RWPE1 (cell line): ENCODE measurements around the gene GGA2.

Source experiments
- CTCF ChIA-PET: fragments of 350-600 bp; sonication (Branson Sonifier 250); formaldehyde crosslinking; extraction: SDS; loops from one replicate; lab custom pipeline; 2021; lab: Yijun Ruan, JAX
- POLR2A ChIA-PET: fragments of 400-600 bp; formaldehyde crosslinking; extraction: SDS; loops from one replicate; lab custom pipeline; 2020; ENCODE audit warnings: antibody characterized with exemption; ENCODE audit not compliant: low non-redundant PET; lab: Yijun Ruan, JAX
- DNase-seq: peaks from one replicate; pipeline ENCODE4 v3.0.0; 2012; ENCODE audit warnings: low spot score
- H3K27ac ChIP-seq: fragments of 450-650 bp; 2 replicates; pipeline ENCODE4 v1.5.1; 2017
- CTCF ChIP-seq: fragments of 450-650 bp; conservative IDR thresholded peaks from 2 replicates; pipeline ENCODE4 v1.5.1; 2017; ENCODE audit warnings: low read depth, mild to moderate bottlenecking

Gene GGA2

GRCh38 chr16:23495671-23496070, 14.6 kb downstream of the GGA2 start:
- ChIA-PET CTCF (no interaction called here), POLR2A (no interaction called here)
- no peak for TF ChIP-seq CTCF
- peak overlapping the region; percentile 82 for H3K27ac ChIP-seq
- no peak for DNase-seq

GRCh38 chr16:23494188-23494587, 16.1 kb downstream of the GGA2 start:
- ChIA-PET POLR2A (no interaction called here), CTCF (interaction anchor here (1.0 kb wide), 1 partner anchor 20 kb away, joined by 3 read pairs; no protein-coding TSS in a partner anchor)
- no peak for TF ChIP-seq CTCF
- peak overlapping the region; percentile 93 for H3K27ac ChIP-seq
- no peak for DNase-seq

GRCh38 chr16:23491490-23492391, 18.6 kb downstream of the GGA2 start:
- peak overlapping the region; percentile 93 for H3K27ac ChIP-seq
- DNase-seq = peak; percentile 72
- POLR2A ChIA-PET = no interaction called here
- TF ChIP-seq CTCF = no peak
- CTCF ChIA-PET = interaction anchor here (0.6 kb wide), 2 partner anchors 40 to 363 kb away, joined by 3 to 4 read pairs; no protein-coding TSS in a partner anchor

GRCh38 chr16:23486480-23486879, 23.8 kb downstream of the GGA2 start:
- no peak for TF ChIP-seq CTCF
- ChIA-PET CTCF (interaction anchor here (0.7 kb wide), 1 partner anchor 46 kb away, joined by 3 read pairs; no protein-coding TSS in a partner anchor), POLR2A (no interaction called here)
- H3K27ac ChIP-seq = no peak overlapping the region
- no peak for DNase-seq

- ChIA-PET CTCF (no interaction called here), POLR2A (no interaction called here)
- no peak for DNase-seq
These were observed 24.5 kb downstream of the GGA2 start for GRCh38 chr16:23485841-23486240.

GRCh38 chr16:23485257-23485614, 25.1 kb downstream of the GGA2 start:
- CTCF ChIA-PET = no interaction called here
- TF ChIP-seq CTCF = no peak
- no peak overlapping the region for H3K27ac ChIP-seq
- DNase-seq = no peak
- POLR2A ChIA-PET = no interaction called here

More at GRCh38 chr16:23485841-23486240, 24.5 kb downstream of the GGA2 start:
- TF ChIP-seq CTCF = no peak
- H3K27ac ChIP-seq = no peak overlapping the region
